Activated B cell treated with CpG ODN at 0.5 μM for 24 hours (primary cell): ENCODE results near the gene MPPED1. TPM values are rescaled to one million over a fixed set of nuclear protein-coding genes. Genes with fewer than 3 reads are reported as not detected.

Experiments used
- ATAC-seq: fragments of 200-7000 bp; cut with Tn5 transposase; one replicate; pipeline ENCODE4 v1.10.0; 2021; ENCODE audit warnings: low read depth, mild to moderate bottlenecking, moderate library complexity
- CTCF ChIA-PET: fragments of 350-600 bp; sonication (Branson Sonifier 250); formaldehyde crosslinking; loops from one replicate; lab custom pipeline; 2021; ENCODE audit warnings: antibody characterized with exemption; lab: Charles Lee
- POLR2A ChIA-PET: fragments of 350-600 bp; sonication (Branson Sonifier 250); formaldehyde crosslinking; loops from one replicate; lab custom pipeline; 2021; ENCODE audit warnings: antibody characterized with exemption; lab: Charles Lee
- DNase-seq: peaks from one replicate; pipeline ENCODE4 v3.0.0; 2022
- H3K27ac Mint-ChIP-seq: one replicate; pipeline ENCODE4 v1.8.0; 2020; ENCODE audit warnings: mixed read lengths
- H3K27me3 Mint-ChIP-seq: one replicate; pipeline ENCODE4 v1.8.0; 2021; ENCODE audit warnings: mixed read lengths
- H3K36me3 Mint-ChIP-seq: one replicate; pipeline ENCODE4 v1.8.0; 2021; ENCODE audit warnings: low read depth, mixed read lengths
- H3K4me1 Mint-ChIP-seq: one replicate; pipeline ENCODE4 v1.8.0; 2021; ENCODE audit warnings: mixed read lengths
- H3K4me3 Mint-ChIP-seq: one replicate; pipeline ENCODE4 v1.8.0; 2020; ENCODE audit warnings: mild to moderate bottlenecking, mixed read lengths
- H3K9me3 Mint-ChIP-seq: one replicate; pipeline ENCODE4 v1.8.0; 2020; ENCODE audit warnings: mixed read lengths
- CTCF ChIP-seq: fragments of 200-600 bp; IDR thresholded peaks from one replicate; pipeline ENCODE4 v1.8.0; 2022; ENCODE audit warnings: antibody characterized with exemption, mild to moderate bottlenecking
- intact Hi-C: fragments of 100-400 bp; cut with micrococcal nuclease; formaldehyde crosslinking; loops from one replicate; pipeline ENCODE4 v1.15.1; 2024
- total RNA-seq: library from RNA; stranded (reverse); gene quantifications from 2 replicates; pipeline ENCODE4 v1.2.3, GENCODE V29; 2022

Gene MPPED1
- total RNA-seq, 1 donor from 2014 or later, result not detected

- no peak overlapping the region for H3K4me3 Mint-ChIP-seq
- ChIA-PET POLR2A (no interaction called here), CTCF (no interaction called here)
- no peaks in the 10 kb centered on the region for H3K9me3 Mint-ChIP-seq
- H3K27ac Mint-ChIP-seq, result no peak overlapping the region
- no peaks in the 10 kb centered on the region for H3K36me3 Mint-ChIP-seq
- intact Hi-C loops, result no loop called here
- peaks cover 10% of the 10 kb centered on the region for H3K27me3 Mint-ChIP-seq
- no peaks in the 10 kb centered on the region for H3K4me1 Mint-ChIP-seq
- TF ChIP-seq CTCF, result no peak
- no peak for DNase-seq
- ATAC-seq, result no peak
Observed at GRCh38 chr22:43531651-43532050, 119.8 kb downstream of the MPPED1 start.

DNA sequence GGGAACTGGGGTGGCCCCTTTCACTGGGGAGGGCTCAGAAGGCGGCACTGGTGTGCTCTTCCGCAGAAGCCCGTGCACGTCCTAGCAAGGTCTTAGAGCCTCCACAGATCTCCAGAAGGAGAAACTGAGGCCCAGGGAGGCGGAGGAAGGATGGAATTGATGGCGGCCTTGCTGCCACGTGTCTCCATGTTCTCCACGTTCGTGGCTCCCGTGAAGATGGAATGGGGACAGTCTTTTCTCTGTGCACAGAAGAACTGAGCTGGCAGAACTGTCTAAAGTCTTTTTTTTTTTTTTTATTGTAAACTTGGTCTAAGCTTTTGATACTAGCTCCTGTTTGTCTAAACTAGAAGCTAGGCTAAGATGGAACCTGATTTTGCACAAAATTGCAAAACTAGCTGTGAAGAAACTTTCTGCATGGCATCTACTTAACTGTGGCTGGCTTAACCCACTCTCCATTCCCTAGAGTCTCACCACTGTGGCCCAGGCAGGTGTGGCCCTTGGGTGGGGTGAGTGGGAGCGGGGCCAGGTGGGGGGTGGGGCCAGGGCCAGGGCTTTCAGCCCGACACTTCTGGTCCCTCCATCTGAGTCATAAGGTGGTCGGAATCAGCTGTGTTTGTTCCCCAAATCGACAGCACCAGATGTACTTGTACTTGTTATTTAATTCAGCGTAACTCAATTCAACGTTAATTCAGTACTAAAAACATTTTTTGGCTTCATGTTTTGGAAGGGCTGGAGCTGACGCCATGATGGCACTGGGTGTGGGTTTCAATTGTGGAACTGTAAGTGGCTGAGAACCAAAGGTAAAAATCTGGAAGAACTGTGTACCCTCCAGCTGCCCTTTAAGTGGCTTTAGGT lies 120.7 kb downstream of the MPPED1 start:
- DNase-seq (no peak), ATAC-seq (no peak)
- Mint-ChIP-seq H3K9me3 (no peaks in the 10 kb centered on the region), H3K36me3 (no peaks in the 10 kb centered on the region), H3K27me3 (peaks cover 8% of the 10 kb centered on the region), H3K4me3 (no peak overlapping the region), H3K27ac (no peak overlapping the region), H3K4me1 (no peaks in the 10 kb centered on the region)
- ChIA-PET POLR2A (no interaction called here), CTCF (no interaction called here)
- TF ChIP-seq CTCF, result no peak
- intact Hi-C loops, result no loop called here

DNA sequence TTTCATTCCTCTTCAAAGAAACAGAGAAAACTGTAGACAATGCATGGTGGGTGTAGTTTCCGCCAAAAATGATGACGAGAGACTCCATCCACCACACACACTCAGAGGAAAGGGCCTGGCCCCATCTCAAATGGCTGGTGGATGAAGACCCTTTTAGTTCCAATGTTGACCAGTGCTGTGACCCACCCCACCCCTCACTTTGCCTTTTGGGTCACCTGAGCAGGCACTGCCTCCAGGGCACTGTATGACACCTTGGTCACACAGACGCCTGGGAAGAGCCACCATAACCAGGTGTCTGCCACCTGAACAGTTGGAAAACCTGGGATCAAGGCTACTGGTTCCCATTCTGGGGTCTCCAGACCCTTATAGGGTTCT lies 121.3 kb downstream of the MPPED1 start:
- DNase-seq, result no peak
- Mint-ChIP-seq H3K36me3 (no peaks in the 10 kb centered on the region), H3K4me3 (no peak overlapping the region), H3K27me3 (peaks cover 11% of the 10 kb centered on the region), H3K4me1 (no peaks in the 10 kb centered on the region), H3K27ac (no peak overlapping the region), H3K9me3 (no peaks in the 10 kb centered on the region)
- intact Hi-C loops, result no loop called here
- ChIA-PET CTCF (no interaction called here), POLR2A (no interaction called here)
- TF ChIP-seq CTCF, result no peak
- no peak for ATAC-seq

GRCh38 chr22:43533656-43534428 lies 122.0 kb downstream of the MPPED1 start:
- intact Hi-C loops, result no loop called here

More at GRCh38 chr22:43533656-43534428, 122.0 kb downstream of the MPPED1 start:
- Mint-ChIP-seq H3K27ac (no peak overlapping the region), H3K27me3 (peaks cover 12% of the 10 kb centered on the region), H3K4me3 (no peak overlapping the region), H3K9me3 (no peaks in the 10 kb centered on the region), H3K36me3 (no peaks in the 10 kb centered on the region), H3K4me1 (no peaks in the 10 kb centered on the region)
- ChIA-PET POLR2A (no interaction called here), CTCF (no interaction called here)
- no peak for ATAC-seq
- no peak for DNase-seq
- TF ChIP-seq CTCF, result no peak
